ENCODE measurements around the gene PPCDC. TPM values are rescaled to one million over a fixed set of nuclear protein-coding genes. Genes with fewer than 3 reads are reported as not detected.

Gene PPCDC
- total RNA-seq, 2 experiments from 2014 or later, result 16.3 to 18.8 TPM

DNA sequence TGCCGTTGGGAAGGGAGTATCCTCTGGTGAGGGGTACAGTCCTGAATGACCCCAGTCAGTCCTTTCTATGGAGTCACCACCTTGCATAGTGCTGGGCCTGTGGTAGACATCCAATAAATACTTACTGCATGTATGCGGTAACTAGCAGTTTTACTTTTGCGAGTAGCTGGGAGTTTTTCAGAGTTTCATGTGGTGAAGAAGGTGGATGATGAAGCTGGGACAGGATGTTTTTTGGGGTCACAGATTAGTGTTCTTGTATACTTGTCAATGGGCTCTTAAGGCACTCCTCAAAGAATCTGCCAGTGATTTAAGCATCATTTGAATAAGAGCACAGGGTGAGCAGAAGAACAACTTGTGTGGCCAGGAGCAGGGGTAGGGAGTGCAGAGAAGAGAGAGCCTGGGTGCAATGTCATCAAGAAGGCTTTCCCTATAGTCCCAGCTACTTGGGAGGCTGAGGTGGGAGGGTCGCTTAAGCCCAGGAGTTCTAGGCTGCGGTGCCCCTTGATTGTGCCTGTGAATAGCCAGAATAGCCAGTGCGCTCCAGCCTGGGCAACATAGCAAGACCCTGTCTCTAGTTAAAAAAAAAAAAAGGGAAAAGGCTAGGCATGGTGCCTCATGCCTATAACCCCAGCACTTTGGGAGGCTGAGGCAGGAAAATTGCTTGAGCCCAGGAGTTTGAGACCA, 22.1 kb downstream of the PPCDC start:
- intact Hi-C loops (cut with micrococcal nuclease), result no loop called here
- CTCF ChIA-PET, result interaction anchor here (1.0 to 1.3 kb wide), 2 partner anchors 17 to 29 kb away, joined by 3 to 4 read pairs; no protein-coding TSS in a partner anchor
- DNase-seq, result no peak
- Mint-ChIP-seq H3K9me3 (no peaks in the 10 kb centered on the region), H3K27me3 (no peaks in the 10 kb centered on the region), H3K4me1 (ENCODE audit: low read depth) (peaks cover 28% of the 10 kb centered on the region), H3K36me3 (peaks cover 17% of the 10 kb centered on the region), H3K27ac (no peak overlapping the region), H3K4me3 (no peak overlapping the region)
- POLR2A ChIA-PET, result interaction anchor here (0.9 to 1.5 kb wide), 2 partner anchors 21 to 22 kb away, joined by 3 read pairs; no protein-coding TSS in a partner anchor

DNA sequence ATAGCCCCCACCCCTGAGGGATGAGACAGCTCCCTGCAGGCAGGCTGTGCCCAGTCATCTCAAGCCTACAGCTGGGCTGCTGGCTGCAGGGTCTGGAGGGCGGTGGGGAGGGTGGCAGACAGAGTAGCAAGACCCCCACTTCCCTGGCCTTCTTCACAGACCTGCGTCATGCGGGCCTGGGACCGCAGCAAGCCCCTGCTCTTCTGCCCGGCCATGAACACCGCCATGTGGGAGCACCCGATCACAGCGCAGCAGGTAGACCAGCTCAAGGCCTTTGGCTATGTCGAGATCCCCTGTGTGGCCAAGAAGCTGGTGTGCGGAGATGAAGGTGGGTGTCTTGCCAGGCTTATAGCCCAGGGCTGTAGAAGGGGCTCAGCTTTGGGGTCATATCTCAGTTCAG, 25.0 kb downstream of the PPCDC start:
- Mint-ChIP-seq H3K27me3 (no peaks in the 10 kb centered on the region), H3K27ac (no peak overlapping the region), H3K36me3 (peaks cover 14% of the 10 kb centered on the region), H3K4me3 (no peak overlapping the region), H3K9me3 (no peaks in the 10 kb centered on the region), H3K4me1 (ENCODE audit: low read depth) (peaks cover 20% of the 10 kb centered on the region)
- ChIA-PET POLR2A (interaction anchor here (1.1 kb wide), 1 partner anchor 18 kb away, joined by 3 read pairs; no protein-coding TSS in a partner anchor), CTCF (no interaction called here)
- DNase-seq, result no peak
- intact Hi-C loops (cut with micrococcal nuclease), result no loop called here

DNA sequence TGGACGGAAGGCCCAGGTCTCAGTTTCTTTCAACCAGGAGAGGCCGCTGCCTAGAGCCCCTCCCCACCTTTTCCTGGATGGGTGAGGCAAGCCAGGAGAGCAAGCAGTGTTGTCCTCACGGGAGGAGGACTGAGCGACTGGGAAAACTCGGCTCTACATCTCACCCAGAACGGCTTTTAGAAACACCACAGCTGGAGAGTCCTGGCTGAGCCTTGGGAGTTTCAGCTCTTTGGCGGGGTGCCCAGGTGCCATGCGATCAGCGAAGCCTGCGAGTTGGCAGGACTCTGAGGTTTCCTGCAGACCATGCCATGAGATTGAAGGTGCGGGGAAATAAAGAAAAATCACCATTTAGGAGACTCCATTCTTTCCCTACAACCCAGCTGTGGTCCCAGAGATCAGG, 26.0 kb downstream of the PPCDC start:
- peaks cover 14% of the 10 kb centered on the region for H3K36me3 Mint-ChIP-seq
- no peaks in the 10 kb centered on the region for H3K9me3 Mint-ChIP-seq
- no peaks in the 10 kb centered on the region for H3K27me3 Mint-ChIP-seq
- H3K4me3 Mint-ChIP-seq, result no peak overlapping the region
- ChIA-PET POLR2A (interaction anchor here (0.6 kb wide), 1 partner anchor 102 kb away, joined by 3 read pairs; no protein-coding TSS in a partner anchor), CTCF (interaction anchor here (1.5 kb wide), 1 partner anchor 154 kb away, joined by 4 read pairs; no protein-coding TSS in a partner anchor)
- intact Hi-C loops (cut with micrococcal nuclease), result no loop called here
- no peak for DNase-seq
- H3K27ac Mint-ChIP-seq, result no peak overlapping the region
- H3K4me1 Mint-ChIP-seq (ENCODE audit: low read depth), result peaks cover 17% of the 10 kb centered on the region

DNA sequence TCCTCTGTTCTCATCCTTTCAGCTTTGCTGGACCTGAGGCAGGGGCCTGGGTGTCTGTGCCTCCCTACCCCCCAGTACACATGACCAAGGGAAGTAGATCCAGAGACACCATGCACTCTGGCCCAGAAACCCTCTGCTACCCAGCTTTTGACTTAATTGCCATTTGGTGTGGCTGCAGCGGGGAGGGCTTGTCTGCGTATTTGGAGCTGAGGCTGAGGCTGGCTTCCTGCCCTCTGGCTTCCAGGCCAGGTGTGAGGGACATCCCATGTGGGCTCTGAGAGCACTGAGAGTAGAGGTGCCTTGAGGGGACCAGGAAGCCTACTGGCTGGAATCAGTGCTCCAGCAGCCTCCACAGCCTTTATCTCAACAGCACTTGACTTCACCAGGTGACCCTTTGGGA, 26.9 kb downstream of the PPCDC start:
- Mint-ChIP-seq H3K4me3 (no peak overlapping the region), H3K4me1 (ENCODE audit: low read depth) (peaks cover 15% of the 10 kb centered on the region), H3K36me3 (peaks cover 11% of the 10 kb centered on the region), H3K27ac (no peak overlapping the region), H3K27me3 (no peaks in the 10 kb centered on the region), H3K9me3 (no peaks in the 10 kb centered on the region)
- POLR2A ChIA-PET, result no interaction called here
- DNase-seq, result no peak
- intact Hi-C loops (cut with micrococcal nuclease), result no loop called here
- CTCF ChIA-PET, result interaction anchor here (1.2 to 1.5 kb wide), 2 partner anchors 13 to 154 kb away, joined by 3 to 4 read pairs; no protein-coding TSS in a partner anchor

DNA sequence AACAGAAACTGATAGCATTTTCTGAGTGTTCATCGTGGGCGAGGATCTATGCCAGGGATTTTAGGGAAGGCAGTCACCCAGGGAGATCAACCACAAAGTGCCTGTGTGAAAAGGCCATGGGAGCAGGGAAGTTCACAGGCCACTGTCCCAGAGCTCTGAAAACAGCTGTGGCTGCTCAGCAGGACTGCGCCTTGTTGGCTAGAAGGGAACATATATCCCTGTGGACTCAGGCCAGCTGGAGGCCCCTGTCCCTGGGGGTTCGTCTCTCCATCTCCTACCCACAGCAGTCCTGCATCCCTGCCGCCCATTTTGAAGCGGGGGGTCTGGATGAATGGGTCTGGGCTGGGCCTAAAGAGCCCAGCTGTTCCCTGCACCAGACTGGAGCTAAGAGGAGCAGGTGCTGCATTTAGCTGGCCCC, 27.8 kb downstream of the PPCDC start:
- no peak overlapping the region for H3K27ac Mint-ChIP-seq
- intact Hi-C loops (cut with micrococcal nuclease), result no loop called here
- no peak overlapping the region for H3K4me3 Mint-ChIP-seq
- H3K27me3 Mint-ChIP-seq, result no peaks in the 10 kb centered on the region
- H3K9me3 Mint-ChIP-seq, result no peaks in the 10 kb centered on the region
- DNase-seq, result no peak
- ChIA-PET CTCF (interaction anchor here (0.6 kb wide), 1 partner anchor 99 kb away, joined by 3 read pairs; no protein-coding TSS in a partner anchor), POLR2A (no interaction called here)
- H3K4me1 Mint-ChIP-seq (ENCODE audit: low read depth), result peaks cover 12% of the 10 kb centered on the region
- peaks cover 11% of the 10 kb centered on the region for H3K36me3 Mint-ChIP-seq

DNA sequence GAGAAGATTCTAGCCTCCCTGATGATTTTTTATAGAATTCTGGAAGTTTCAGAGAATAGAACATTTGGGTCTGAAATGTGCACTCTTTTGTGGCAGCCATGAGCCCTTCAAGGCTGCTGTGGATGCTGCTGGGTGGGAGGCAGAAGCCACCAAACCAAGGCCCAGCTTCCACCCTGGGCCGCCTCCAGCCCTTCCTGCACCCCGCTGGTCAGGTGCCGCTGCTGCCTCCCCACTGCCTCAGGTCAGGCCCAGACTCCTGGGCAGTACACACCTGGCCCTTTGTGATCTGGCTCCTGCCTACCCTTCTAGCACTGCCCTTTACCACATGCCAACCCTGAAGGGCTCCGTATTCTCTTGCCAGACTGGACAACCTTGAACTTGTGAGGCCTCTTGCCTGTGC, 28.3 kb downstream of the PPCDC start:
- ChIA-PET CTCF (interaction anchor here (0.6 kb wide), 1 partner anchor 99 kb away, joined by 3 read pairs; no protein-coding TSS in a partner anchor), POLR2A (no interaction called here)
- Mint-ChIP-seq H3K36me3 (peaks cover 8% of the 10 kb centered on the region), H3K4me1 (ENCODE audit: low read depth) (peaks cover 7% of the 10 kb centered on the region), H3K4me3 (no peak overlapping the region), H3K9me3 (no peaks in the 10 kb centered on the region), H3K27me3 (no peaks in the 10 kb centered on the region), H3K27ac (no peak overlapping the region)
- no peak for DNase-seq
- intact Hi-C loops (cut with micrococcal nuclease), result no loop called here

DNA sequence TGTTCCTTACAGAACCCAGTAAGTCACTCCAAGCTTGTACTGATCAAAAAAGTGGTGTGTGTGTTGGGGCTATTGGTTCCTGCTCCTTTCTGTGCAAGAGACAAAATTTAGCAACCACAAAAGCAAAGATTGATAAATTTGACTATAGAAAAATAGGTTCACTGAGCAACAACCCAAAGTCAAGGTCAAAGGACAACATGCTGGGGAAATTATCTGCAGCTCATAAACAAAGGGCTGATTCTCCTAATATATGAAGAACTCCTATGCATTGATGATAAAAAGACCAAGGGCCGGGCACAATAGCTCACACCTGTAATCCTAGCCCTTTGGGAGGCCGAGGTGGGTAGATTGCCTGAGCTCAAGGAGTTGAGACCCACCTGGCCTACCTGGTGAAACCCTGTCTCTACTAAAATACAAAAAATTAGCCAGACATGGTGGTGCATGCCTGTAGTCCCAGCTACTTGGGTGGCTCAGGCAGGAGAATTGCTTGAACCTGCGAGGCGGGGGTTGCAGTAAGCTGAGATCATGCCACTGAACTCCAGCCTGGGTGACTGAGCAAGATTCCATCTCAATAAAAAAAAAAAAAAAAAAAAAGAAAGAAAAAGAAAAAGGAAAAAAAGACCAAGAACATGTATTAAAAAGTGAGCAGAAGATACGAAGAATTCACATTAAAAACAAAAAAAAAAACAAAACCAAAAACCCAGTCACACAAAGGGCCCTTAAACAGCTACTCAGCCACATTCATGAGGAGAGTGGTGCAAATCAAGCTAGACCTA, 29.8 kb downstream of the PPCDC start:
- POLR2A ChIA-PET, result interaction anchor here (1.1 kb wide), 1 partner anchor 9 kb away, joined by 3 read pairs; no protein-coding TSS in a partner anchor

DNA sequence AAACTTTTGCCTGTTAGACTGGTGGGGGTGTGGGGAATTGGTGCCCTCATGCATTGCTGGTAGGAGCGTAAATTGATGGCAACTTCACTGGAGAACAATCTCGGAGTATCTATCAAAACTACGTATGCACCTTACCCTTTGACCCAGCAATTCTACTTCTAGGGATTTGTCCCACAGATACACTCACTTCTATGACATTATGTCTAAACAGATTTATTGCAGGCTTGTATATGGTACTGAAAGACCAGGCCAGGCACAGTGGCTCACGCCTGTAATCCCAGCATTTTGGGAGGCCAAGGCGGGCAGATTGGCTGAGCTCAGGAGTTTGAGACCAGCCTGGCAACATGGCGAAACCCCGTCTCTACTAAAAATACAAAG, 30.3 kb downstream of the PPCDC start:
- no peak overlapping the region for H3K27ac Mint-ChIP-seq
- H3K4me3 Mint-ChIP-seq, result no peak overlapping the region
- intact Hi-C loops (cut with micrococcal nuclease), result no loop called here
- DNase-seq, result no peak
- H3K27me3 Mint-ChIP-seq, result no peaks in the 10 kb centered on the region
- CTCF ChIA-PET, result no interaction called here
- no peaks in the 10 kb centered on the region for H3K4me1 Mint-ChIP-seq (ENCODE audit: low read depth)
- H3K36me3 Mint-ChIP-seq, result peaks cover 4% of the 10 kb centered on the region
- POLR2A ChIA-PET, result no interaction called here
- no peaks in the 10 kb centered on the region for H3K9me3 Mint-ChIP-seq

More for the DNA sequence above, 29.8 kb downstream of the PPCDC start:
- Mint-ChIP-seq H3K36me3 (peaks cover 8% of the 10 kb centered on the region), H3K4me1 (ENCODE audit: low read depth) (no peaks in the 10 kb centered on the region), H3K27ac (no peak overlapping the region), H3K9me3 (no peaks in the 10 kb centered on the region), H3K27me3 (no peaks in the 10 kb centered on the region), H3K4me3 (no peak overlapping the region)
- CTCF ChIA-PET, result no interaction called here
- DNase-seq, result no peak
- intact Hi-C loops (cut with micrococcal nuclease), result no loop called here

DNA sequence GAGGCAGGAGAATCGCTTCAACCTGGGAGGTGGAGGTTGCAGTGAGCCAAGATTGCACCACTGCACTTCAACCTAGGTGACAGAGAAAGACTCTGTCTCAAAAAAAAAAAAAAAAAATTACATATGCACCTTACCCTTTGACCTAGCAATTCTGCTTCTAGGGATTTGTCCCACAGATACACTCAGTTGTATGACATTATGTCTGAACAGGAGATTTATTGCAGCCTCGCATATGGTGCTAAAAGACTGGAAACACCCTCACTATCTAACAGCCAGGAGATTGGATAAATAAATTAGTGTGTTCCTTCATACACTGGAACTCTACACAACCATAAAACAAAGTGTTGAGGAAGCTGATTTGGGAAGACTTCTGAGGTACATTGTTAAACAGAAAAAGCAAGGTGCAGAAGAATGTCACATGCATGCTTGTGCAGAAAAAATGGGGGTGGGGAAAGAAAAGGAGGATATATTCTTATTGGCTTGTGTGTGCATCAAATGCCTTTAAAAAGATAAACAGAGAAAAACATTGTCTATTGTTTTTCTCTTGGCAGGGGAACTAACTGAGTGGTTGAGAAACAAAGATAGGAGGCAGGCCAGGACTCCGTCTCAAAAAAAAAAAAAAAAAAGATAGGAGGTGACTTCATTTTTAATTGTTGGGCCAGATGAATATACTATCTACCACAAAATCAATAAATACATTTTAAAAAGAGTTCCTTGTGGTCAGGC, 30.9 kb downstream of the PPCDC start:
- Mint-ChIP-seq H3K4me1 (ENCODE audit: low read depth) (no peaks in the 10 kb centered on the region), H3K36me3 (no peaks in the 10 kb centered on the region), H3K27me3 (no peaks in the 10 kb centered on the region), H3K27ac (no peak overlapping the region), H3K4me3 (no peak overlapping the region), H3K9me3 (no peaks in the 10 kb centered on the region)
- ChIA-PET CTCF (no interaction called here), POLR2A (no interaction called here)
- DNase-seq, result no peak
- intact Hi-C loops (cut with micrococcal nuclease), result no loop called here

DNA sequence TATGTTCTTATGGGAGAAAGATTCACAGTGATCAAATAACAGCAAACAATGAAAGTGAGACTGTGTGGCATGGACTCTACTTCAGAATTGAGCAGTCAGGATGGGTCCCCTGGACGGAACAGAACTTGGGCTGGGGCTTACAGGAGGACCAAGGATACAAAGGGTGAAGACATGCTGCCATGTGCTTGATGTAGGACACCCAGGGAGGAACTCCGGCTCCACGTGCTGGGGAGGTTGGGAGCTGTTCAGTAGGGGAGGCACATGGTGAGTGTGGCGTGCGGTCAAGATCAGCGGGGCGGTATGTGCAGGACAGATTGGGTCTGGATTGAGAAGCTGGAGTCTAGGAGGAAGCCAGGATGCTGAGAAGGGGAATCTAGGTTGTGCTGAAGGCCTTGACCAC, 32.6 kb downstream of the PPCDC start:
- no peak for DNase-seq
- Mint-ChIP-seq H3K27me3 (no peaks in the 10 kb centered on the region), H3K4me3 (no peak overlapping the region), H3K4me1 (ENCODE audit: low read depth) (peaks cover 1% of the 10 kb centered on the region), H3K36me3 (no peaks in the 10 kb centered on the region), H3K27ac (no peak overlapping the region), H3K9me3 (no peaks in the 10 kb centered on the region)
- ChIA-PET POLR2A (no interaction called here), CTCF (no interaction called here)
- intact Hi-C loops (cut with micrococcal nuclease), result loop anchor here (5.0 kb wide), 1 partner anchor 36 kb away; no protein-coding TSS in a partner anchor

DNA sequence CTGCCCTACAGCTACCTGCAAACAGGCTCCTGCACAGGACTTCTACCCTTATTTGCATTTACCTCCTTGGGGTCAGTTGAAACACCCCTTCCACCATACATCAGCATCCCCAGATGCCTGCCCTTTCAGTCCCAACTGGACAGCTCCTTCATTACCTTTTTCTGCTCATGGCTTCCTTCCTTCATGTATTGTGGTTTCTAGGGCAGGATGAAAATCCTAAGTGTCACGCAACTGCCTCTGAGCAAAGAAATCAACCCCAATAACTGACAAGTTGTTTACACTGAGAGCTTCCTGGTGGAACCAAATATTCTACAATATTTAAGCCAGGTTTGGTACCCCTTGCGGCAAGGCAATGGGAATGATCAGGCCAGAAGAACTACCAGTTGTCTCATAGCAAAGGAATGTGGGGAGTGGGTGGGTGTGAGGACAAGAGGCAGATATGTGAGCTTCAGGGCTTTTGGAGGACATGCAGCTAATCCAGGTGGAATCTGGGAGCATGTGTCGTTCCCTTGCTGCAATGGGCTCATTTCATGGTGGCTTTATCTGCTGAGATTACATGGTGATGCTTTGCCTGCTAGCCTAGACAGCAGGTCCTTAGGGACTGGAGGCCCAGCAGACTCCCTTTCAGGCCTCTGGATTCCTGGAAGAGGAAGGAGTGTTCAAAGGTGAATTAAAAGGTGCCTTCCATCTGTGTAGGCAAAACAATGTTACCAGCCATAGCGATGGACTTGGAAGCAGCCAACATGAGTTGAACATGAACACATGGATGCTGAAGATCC, 34.9 kb downstream of the PPCDC start:
- CTCF ChIA-PET, result no interaction called here
- no peaks in the 10 kb centered on the region for H3K36me3 Mint-ChIP-seq
- intact Hi-C loops (cut with micrococcal nuclease), result loop anchor here (5.0 kb wide), 1 partner anchor 34 kb away; no protein-coding TSS in a partner anchor
- H3K9me3 Mint-ChIP-seq, result no peaks in the 10 kb centered on the region
- H3K4me3 Mint-ChIP-seq, result no peak overlapping the region
- H3K27me3 Mint-ChIP-seq, result no peaks in the 10 kb centered on the region
- H3K27ac Mint-ChIP-seq, result no peak overlapping the region
- POLR2A ChIA-PET, result interaction anchor here (1.0 to 1.1 kb wide), 2 partner anchors 9 to 35 kb away, joined by 3 read pairs; partner anchors contain the start of gene PPCDC
- peaks cover 5% of the 10 kb centered on the region for H3K4me1 Mint-ChIP-seq (ENCODE audit: low read depth)
- no peak for DNase-seq
